ENCODE measurements around the gene TRPM3.

- no peak for TF ChIP-seq REST (IDR thresholded peaks at IDR 0.05; ENCODE audit: insufficient replicate concordance, low read depth)
- TF ChIP-seq CTCF (IDR thresholded peaks at IDR 0.05; ENCODE audit: insufficient read depth, low read length), result no peak
Observed at GRCh38 chr9:71162126-71162525, 40.7 kb upstream of the TRPM3 start.
